IMR-90 (cell line): ENCODE measurements around the gene CAP2. TPM values are rescaled to one million over a fixed set of nuclear protein-coding genes. Genes with fewer than 3 reads are reported as not detected.

Experiments
- ATAC-seq: fragments of 200-7000 bp; cut with Tn5 transposase; 2 replicates; pipeline ENCODE4 v1.9.1; 2020; ENCODE audit warnings: low read depth, mild to moderate bottlenecking, moderate library complexity
- Bru-seq: library from RNA; stranded (reverse); fragments of 400-500 nt; gene quantifications from one replicate; lab custom pipeline; 2021; lab: Mats Ljungman, UMichigan
- BruChase-seq, 2 experiments: library from RNA; stranded (reverse); fragments of 400-500 nt; gene quantifications; one replicate each; lab custom pipeline; 2021; lab: Mats Ljungman, UMichigan
- BruUV-seq: library from RNA; stranded (reverse); fragments of 400-500 nt; replicated peaks from 2 replicates; lab custom pipeline; 2021; lab: Mats Ljungman, UMichigan
- CTCF ChIA-PET: fragments of 300-600 bp; formaldehyde crosslinking; extraction: SDS; loops from one replicate; lab custom pipeline; 2021; ENCODE audit warnings: antibody characterized with exemption; lab: Yijun Ruan, JAX
- POLR2A ChIA-PET: fragments of 300-600 bp; sonication (Branson Sonifier 250); formaldehyde crosslinking; loops from one replicate; lab custom pipeline; 2022; ENCODE audit warnings: antibody characterized with exemption; ENCODE audit not compliant: unreplicated experiment; lab: Charles Lee
- DNase-seq: peaks from one replicate; pipeline ENCODE4 v3.0.0; 2013
- H2AFZ ChIP-seq: replicated peaks from 2 replicates; pipeline ENCODE3; 2013; ENCODE audit warnings: low read length, mild to moderate bottlenecking; ENCODE audit not compliant: poor library complexity
- H2AK5ac ChIP-seq: 2 replicates; pipeline ENCODE4 v1.6.1; 2013; ENCODE audit warnings: low read depth, low read length, inconsistent platforms
- H2AK9ac ChIP-seq: replicated peaks from 2 replicates; pipeline ENCODE3; 2013; ENCODE audit warnings: mild to moderate bottlenecking, low read depth, low read length, moderate library complexity; ENCODE audit not compliant: poor library complexity
- H2BK120ac ChIP-seq: 2 replicates; pipeline ENCODE4 v1.6.1; 2013; ENCODE audit warnings: low read depth, low read length, inconsistent platforms
- H2BK15ac ChIP-seq: 3 replicates; pipeline ENCODE4 v1.6.1; 2013; ENCODE audit warnings: low read depth, low read length, inconsistent platforms
- H2BK20ac ChIP-seq: 2 replicates; pipeline ENCODE4 v1.6.1; 2013; ENCODE audit warnings: low read depth, mild to moderate bottlenecking, inconsistent platforms, low read length, moderate library complexity
- H2BK5ac ChIP-seq: 2 replicates; pipeline ENCODE4 v1.6.1; 2013; ENCODE audit warnings: mild to moderate bottlenecking, low read depth, low read length, inconsistent platforms; ENCODE audit not compliant: poor library complexity, severe bottlenecking
- H3K14ac ChIP-seq: replicated peaks from 2 replicates; pipeline ENCODE4 v1.6.1; 2013; ENCODE audit warnings: low read depth, low read length, inconsistent platforms
- H3K18ac ChIP-seq: 2 replicates; pipeline ENCODE4 v1.6.1; 2013; ENCODE audit warnings: low read depth, low read length, control low read depth
- H3K23ac ChIP-seq: 2 replicates; pipeline ENCODE4 v1.6.1; 2013; ENCODE audit warnings: low read depth, low read length, inconsistent platforms
- H3K27ac ChIP-seq: 2 replicates; pipeline ENCODE4 v1.5.1; 2013; ENCODE audit warnings: mild to moderate bottlenecking, control low read depth, low read length; ENCODE audit not compliant: insufficient read depth
- H3K27me3 ChIP-seq: 2 replicates; pipeline ENCODE4 v1.6.1; 2013; ENCODE audit warnings: low read length; ENCODE audit not compliant: control insufficient read depth, insufficient read depth
- H3K36me3 ChIP-seq: 2 replicates; pipeline ENCODE4 v1.6.1; 2013; ENCODE audit warnings: low read length, mixed read lengths; ENCODE audit not compliant: control insufficient read depth, insufficient read depth
- H3K4ac ChIP-seq: 2 replicates; pipeline ENCODE4 v1.6.1; 2013; ENCODE audit warnings: low read depth, low read length, inconsistent platforms
- H3K4me1 ChIP-seq: 2 replicates; pipeline ENCODE4 v1.6.1; 2013; ENCODE audit warnings: low read length, mixed read lengths; ENCODE audit not compliant: control insufficient read depth, insufficient read depth
- H3K4me2 ChIP-seq: 2 replicates; pipeline ENCODE4 v1.6.1; 2013; ENCODE audit warnings: low read depth, mild to moderate bottlenecking, control low read depth, low read length, moderate library complexity
- H3K4me3 ChIP-seq: 2 replicates; pipeline ENCODE4 v1.5.1; 2013; ENCODE audit warnings: low read depth, mild to moderate bottlenecking, control low read depth, low read length, moderate library complexity; ENCODE audit not compliant: insufficient read depth
- H3K56ac ChIP-seq: 2 replicates; pipeline ENCODE4 v1.6.1; 2013; ENCODE audit warnings: low read length, inconsistent platforms; ENCODE audit not compliant: insufficient read depth; ENCODE audit errors: extremely low read depth
- H3K79me1 ChIP-seq, 2 experiments: 2 replicates each; pipeline ENCODE4 v1.6.1; 2013; ENCODE audit warnings: low read length in 2 of 2, inconsistent platforms in 1 of 2, low read depth in 1 of 2
- H3K9ac ChIP-seq: 2 replicates; pipeline ENCODE4 v1.6.1; 2013; ENCODE audit warnings: low read depth, low read length, control low read depth
- H3K9me1 ChIP-seq: 2 replicates; pipeline ENCODE4 v1.6.1; 2013; ENCODE audit warnings: low read length, inconsistent platforms; ENCODE audit not compliant: insufficient read depth
- H3K9me3 ChIP-seq: 2 replicates; pipeline ENCODE4 v1.6.1; 2013; ENCODE audit warnings: low read length; ENCODE audit not compliant: control insufficient read depth, insufficient read depth
- H4K20me1 ChIP-seq: 2 replicates; pipeline ENCODE4 v1.6.1; 2013; ENCODE audit warnings: low read length, inconsistent platforms; ENCODE audit not compliant: insufficient read depth
- H4K5ac ChIP-seq: 2 replicates; pipeline ENCODE4 v1.6.1; 2013; ENCODE audit warnings: mild to moderate bottlenecking, low read depth, low read length, control low read depth
- H4K8ac ChIP-seq, 2 experiments: 2 replicates each; pipeline ENCODE4 v1.6.1; 2013; ENCODE audit warnings: low read depth in 2 of 2, low read length in 2 of 2, control low read depth in 1 of 2, inconsistent platforms in 1 of 2
- H4K91ac ChIP-seq: 2 replicates; pipeline ENCODE4 v1.6.1; 2013; ENCODE audit warnings: low read depth, low read length, inconsistent platforms; ENCODE audit not compliant: insufficient read depth
- BHLHE40 ChIP-seq: fragments of 150-350 bp; IDR thresholded peaks from 2 replicates; pipeline ENCODE4 v1.6.1; 2016; ENCODE audit warnings: mild to moderate bottlenecking, low read depth, low read length
- CTCF ChIP-seq: conservative IDR thresholded peaks from 2 replicates; pipeline ENCODE4 v1.5.1; 2012; ENCODE audit warnings: mild to moderate bottlenecking, low read depth, low read length, improper control_type of control experiment
- FOS ChIP-seq: fragments of 150-350 bp; IDR thresholded peaks from 2 replicates; pipeline ENCODE4 v1.6.1; 2016; ENCODE audit warnings: low read depth, low read length
- MAFK ChIP-seq: IDR thresholded peaks from 2 replicates; pipeline ENCODE4 v1.6.1; 2012; ENCODE audit warnings: low read depth, low read length, improper control_type of control experiment
- MAZ ChIP-seq: IDR thresholded peaks from 2 replicates; pipeline ENCODE4 v1.6.1; 2012; ENCODE audit warnings: low read depth, mild to moderate bottlenecking, low read length, improper control_type of control experiment, moderate library complexity, borderline replicate concordance
- MXI1 ChIP-seq: IDR thresholded peaks from 2 replicates; pipeline ENCODE4 v1.6.1; 2012; ENCODE audit warnings: low read depth, mild to moderate bottlenecking, low read length, moderate library complexity, borderline replicate concordance
- NFE2L2 ChIP-seq: fragments of 150-350 bp; IDR thresholded peaks from 2 replicates; pipeline ENCODE4 v1.6.1; 2016; ENCODE audit warnings: low read depth, mild to moderate bottlenecking, low read length
- POLR2A ChIP-seq: IDR thresholded peaks from 2 replicates; pipeline ENCODE4 v1.6.1; 2012; ENCODE audit warnings: mild to moderate bottlenecking, low read depth, low read length
- RAD21 ChIP-seq: IDR thresholded peaks from 2 replicates; pipeline ENCODE4 v1.6.1; 2012; ENCODE audit warnings: low read length, improper control_type of control experiment
- RFX5 ChIP-seq: IDR thresholded peaks from 2 replicates; pipeline ENCODE4 v1.8.0; 2012; ENCODE audit warnings: low read depth, mild to moderate bottlenecking, low read length, moderate library complexity
- SMC3 ChIP-seq: fragments of 150-350 bp; IDR thresholded peaks from 2 replicates; pipeline ENCODE4 v1.6.1; 2016; ENCODE audit warnings: low read depth, mild to moderate bottlenecking, antibody characterized with exemption, low read length, moderate library complexity
- WGBS, 2 experiments: methylation state at CpG; one replicate each; pipeline versions ENCODE4 v1.1.5 to v1.1.7; 2013; ENCODE audit warnings: missing lambda C conversion rate in 2 of 2; ENCODE audit not compliant: insufficient read length in 1 of 2; ENCODE audit errors: extremely low coverage in 2 of 2; 5-methylcytosine and 5-hydroxymethylcytosine counted together
- dilution Hi-C: fragments of 300-500 bp; cut with HindIII; formaldehyde crosslinking; loops from one replicate; pipeline ENCODE4 v1.14.3; 2018; ENCODE audit warnings: low sequenced_read_pairs; ENCODE audit not compliant: unreplicated experiment
- in situ Hi-C: fragments of 300-500 bp; cut with MboI; formaldehyde crosslinking; loops from 3 replicates; pipeline ENCODE4 v1.14.3; 2019; ENCODE audit warnings: low sequenced_read_pairs, inconsistent platforms, mixed read lengths
- intact Hi-C: fragments of 100-400 bp; cut with micrococcal nuclease; formaldehyde crosslinking; loops from 2 replicates; pipeline ENCODE4 v1.10.0; 2022
- long read RNA-seq: library from polyadenylated mRNA; unstranded; transcript quantifications from one replicate; pipeline ENCODE4 v2.0.0, GENCODE V29; 2021; ENCODE audit not compliant: unreplicated experiment
- polyA plus RNA-seq, 3 experiments: library from polyadenylated mRNA; depleted of rRNA; stranded (reverse); fragments of >200 nt; gene quantifications; 2 replicates each; pipeline ENCODE4 v1.2.3, GENCODE V29; 2012; ENCODE audit warnings: low replicate concordance in 1 of 3
- total RNA-seq: library from RNA; depleted of rRNA; stranded (reverse); fragments of >200 nt; gene quantifications from 2 replicates; pipeline ENCODE4 v1.2.3, GENCODE V29; 2012; rRNA removed

CAP2 gene
- total RNA-seq (14.5 and 16.1 TPM in 2 replicates), polyA plus RNA-seq (2012; rRNA removed) (27.5 and 31.3 TPM in 2 replicates), Bru-seq, nascent RNA (percentile 79 among the genes with signal in this experiment), BruChase-seq, experiment 1, labeled RNA remaining after a 6-hour chase (percentile 69 among the genes with signal in this experiment), BruChase-seq, experiment 2, labeled RNA remaining after a 2-hour chase (percentile 59 among the genes with signal in this experiment)
- 13.4 TPM in 2 replicates for polyA plus RNA-seq (2012; cell fraction: cytosol; rRNA removed)
- 8.4 and 28.5 TPM in 2 replicates for polyA plus RNA-seq (2012; cell fraction: nucleus; rRNA removed; ENCODE audit: low replicate concordance)
- long read RNA-seq, transcript CAP2-201 (13 exons, 3,316 nt) = major isoform, 33 of 50 reads
- long read RNA-seq, partial matches to known transcripts = 4 of 50 reads
- long read RNA-seq, other reads (novel, unspliced or antisense) = 11 of 50 reads

- peak within 1 kb of the TSS; percentile 86 for H2BK5ac ChIP-seq
- peak within 1 kb of the TSS; percentile 89 for H3K4me2 ChIP-seq
- peak within 1 kb of the TSS; percentile 55 for H2AK9ac ChIP-seq
- H2BK20ac ChIP-seq = peak within 1 kb of the TSS; percentile 78
- in situ Hi-C loops = no loop called here
- H3K4me3 ChIP-seq = peak within 1 kb of the TSS; percentile 53
- ChIA-PET CTCF (interaction anchor here (1.3 kb wide), 1 partner anchor 16 kb away, joined by 5 read pairs; no protein-coding TSS in a partner anchor), POLR2A (no interaction called here)
- DNase-seq (peak; percentile 59), ATAC-seq (peak; percentile 91)
- H3K27ac ChIP-seq = peak within 1 kb of the TSS; percentile 94
- peaks cover 6% of the 10 kb centered on the region; the same call in 1 of the 2 replicates for H3K4me1 ChIP-seq
- no peaks in the 10 kb centered on the region for H3K27me3 ChIP-seq
- H3K4ac ChIP-seq = peak within 1 kb of the TSS; percentile 71
- no peaks in the 10 kb centered on the region for H4K20me1 ChIP-seq
- H2BK15ac ChIP-seq = peak within 1 kb of the TSS; percentile 27; the same call in 2 of the 3 replicates
- peaks cover 7 to 35% of the 10 kb centered on the region in 2 experiments for H3K79me1 ChIP-seq
- H2AFZ ChIP-seq = peak within 1 kb of the TSS; percentile 92
- intact Hi-C loops = loop anchor here (2.0 to 10.0 kb wide), 2 partner anchors 192 to 238 kb away; no protein-coding TSS in a partner anchor
- H3K23ac ChIP-seq = peak within 1 kb of the TSS; percentile 19
- no peaks in the 10 kb centered on the region for H3K36me3 ChIP-seq
- H2AK5ac ChIP-seq = peak within 1 kb of the TSS; percentile 2; the same call in 1 of the 2 replicates
- peak within 1 kb of the TSS; percentile 91 for H2BK120ac ChIP-seq
- H4K91ac ChIP-seq = peak within 1 kb of the TSS; percentile 43
- peak within 1 kb of the TSS; percentile 78 for H3K56ac ChIP-seq
- 8% methylated on average over 8 of the region's 42 CpGs; no CpG with 5 or more reads in 1 of the 2 experiments for WGBS, 2 experiments
- peak within 1 kb of the TSS; percentile 72 for H3K9ac ChIP-seq
- BruUV-seq = no TSS peak
- H3K9me1 ChIP-seq = no peaks in the 10 kb centered on the region
- H3K9me3 ChIP-seq = no peaks in the 10 kb centered on the region
- peak; percentile 39; the same call in 1 of the 2 replicates for TF ChIP-seq POLR2A
- no peak for TF ChIP-seq RFX5
- TF ChIP-seq MAFK = no peak
- TF ChIP-seq MXI1 = peak; percentile 49; the same call in 1 of the 2 replicates
- peak; percentile 4; the same call in 1 of the 2 replicates for TF ChIP-seq RAD21
- no peak for TF ChIP-seq CTCF
- peak; percentile 75; the same call in 1 of the 2 replicates for TF ChIP-seq MAZ
- TF ChIP-seq FOS = no peak
- no peak for TF ChIP-seq NFE2L2
- no peak for TF ChIP-seq SMC3
- no peak for TF ChIP-seq BHLHE40
- peak within 1 kb of the TSS; percentile 11 to 85; a peak in 2 of 4 replicates for H4K8ac ChIP-seq
- peak within 1 kb of the TSS; percentile 73; the same call in 1 of the 2 replicates for H3K18ac ChIP-seq
- dilution Hi-C loops = no loop called here
- H4K5ac ChIP-seq = peak within 1 kb of the TSS; percentile 1; the same call in 1 of the 2 replicates
- H3K14ac ChIP-seq = peak within 1 kb of the TSS; percentile 69
These were observed at the start of gene CAP2 for GRCh38 chr6:17392978-17393891. Gene CAP2, plus strand, starts transcription at chr6:17393595. Its CDS starts 27,961 bp downstream, at chr6:17421556.
